Measurements from ENCODE around the gene LCMT1. TPM values are rescaled to one million over a fixed set of nuclear protein-coding genes. Genes with fewer than 3 reads are reported as not detected.

The LCMT1 gene
- total and polyA plus RNA-seq, 9 of the 15 experiments (the other 6 are each of a cell fraction or from before 2014, with no cell fraction given) = 20.0 to 42.8 (median 32.3) TPM

GRCh38 chr16:25066747-25067631 is 44.6 kb upstream of the LCMT1 start (continued):
- TF ChIP-seq HINFP (tag; conservative IDR thresholded peaks at IDR 0.05; ENCODE audit: low read depth) = no peak
- no peak for TF ChIP-seq CBX3 (IDR thresholded peaks at IDR 0.05; ENCODE audit: borderline replicate concordance in 1 of 2, low read length in 2 of 2)
- TF ChIP-seq HNRNPK (IDR thresholded peaks at IDR 0.05; ENCODE audit: low read depth, low read length, poor library complexity, severe bottlenecking) = no peak
- no peak; the same call in 1 of the 2 replicates for TF ChIP-seq MYC (IDR thresholded peaks at IDR 0.05; ENCODE audit: low read depth, low read length)
- TF ChIP-seq MYC (CRISPR knock-in tag; IDR thresholded peaks at IDR 0.05; ENCODE audit: borderline replicate concordance, low read depth) = no peak
- no peak for TF ChIP-seq BCLAF1 (IDR thresholded peaks at IDR 0.05; ENCODE audit: borderline replicate concordance in 1 of 2, control insufficient read depth in 1 of 2, low read depth in 2 of 2, low read length in 1 of 2)
- no peak for TF ChIP-seq BRCA1 (IDR thresholded peaks at IDR 0.05)
- TF ChIP-seq BRCA1 (CRISPR knock-in tag; IDR thresholded peaks at IDR 0.05) = no peak
- TF ChIP-seq TRIM25 (IDR thresholded peaks at IDR 0.05; ENCODE audit: borderline replicate concordance) = no peak
- TF ChIP-seq POLR2B (IDR thresholded peaks at IDR 0.05; ENCODE audit: low read depth, partially characterized antibody) = peak; percentile 88
- TF ChIP-seq ZBTB2 (IDR thresholded peaks at IDR 0.05) = no peak
- TF ChIP-seq BCL6 (CRISPR knock-in tag; IDR thresholded peaks at IDR 0.05) = no peak
- peak; percentile 82; the same call in 1 of the 2 replicates for TF ChIP-seq RB1 (IDR thresholded peaks at IDR 0.05; ENCODE audit: low read depth)
- no peak for TF ChIP-seq CREB5 (CRISPR knock-in tag; IDR thresholded peaks at IDR 0.05)

Measured in K562 (cell line).